AG09319 (cell line): ENCODE measurements around the gene MRPS31.
A peak's percentile ranks its signal among the peaks of the same experiment; 100 is the strongest.

Experiments
- DNase-seq: peaks from one replicate; pipeline ENCODE4 v3.0.0-alpha.2; 2010; ENCODE audit warnings: low read depth; ENCODE audit errors: extremely low read depth
- CTCF ChIP-seq: IDR thresholded peaks from 2 replicates; pipeline ENCODE4 v1.5.1; 2011; ENCODE audit warnings: low read depth, mild to moderate bottlenecking, inconsistent platforms, low read length, moderate library complexity

The MRPS31 gene

GRCh38 chr13:40779796-40780285 lies 8.9 kb upstream of the MRPS31 start:
- TF ChIP-seq CTCF = no peak
- DNase-seq = no peak

GRCh38 chr13:40779049-40779448 lies 8.1 kb upstream of the MRPS31 start:
- DNase-seq = no peak
- no peak for TF ChIP-seq CTCF

GRCh38 chr13:40777809-40778175 lies 6.8 kb upstream of the MRPS31 start:
- DNase-seq = no peak
- TF ChIP-seq CTCF = no peak

- no peak for DNase-seq
- peak; percentile 49 for TF ChIP-seq CTCF
These were observed 6.3 kb upstream of the MRPS31 start for GRCh38 chr13:40777166-40777808.

GRCh38 chr13:40776681-40777165 lies 5.7 kb upstream of the MRPS31 start:
- DNase-seq = no peak
- TF ChIP-seq CTCF = no peak

GRCh38 chr13:40776232-40776631 lies 5.2 kb upstream of the MRPS31 start:
- no peak for DNase-seq

More at GRCh38 chr13:40776232-40776631, 5.2 kb upstream of the MRPS31 start:
- no peak for TF ChIP-seq CTCF
